COLO829 (cell line): ENCODE results near the gene LCK.
"Not testable (repeated sequence)": the region's sequence is repeated elsewhere in the genome, so short reads cannot be mapped to it uniquely, and the experiment has no call there.

Source experiments
- DNase-seq: peaks from one replicate; pipeline ENCODE4 v3.0.0; 2012; ENCODE audit warnings: low spot score

Gene LCK

GRCh38 chr1:32274646-32275340 is 23.7 kb downstream of the LCK start:
- DNase-seq = no peak

DNA sequence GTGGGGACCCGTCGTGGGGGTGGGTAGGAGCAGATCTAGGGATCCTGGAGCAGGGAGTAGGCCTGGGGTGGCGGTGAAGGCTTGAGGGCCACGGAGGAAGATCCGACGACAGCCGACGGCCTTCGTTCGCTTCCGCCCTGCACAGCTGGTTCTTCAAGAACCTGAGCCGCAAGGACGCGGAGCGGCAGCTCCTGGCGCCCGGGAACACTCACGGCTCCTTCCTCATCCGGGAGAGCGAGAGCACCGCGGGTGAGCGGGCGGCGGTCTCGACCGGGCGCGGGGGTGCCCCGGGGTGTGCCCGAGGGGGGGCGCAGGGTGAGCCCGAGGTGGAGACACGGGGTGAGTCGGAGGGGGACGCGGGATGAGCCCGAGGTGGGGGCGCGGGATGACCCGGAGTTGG is 24.4 kb downstream of the LCK start:
- DNase-seq = no peak

DNA sequence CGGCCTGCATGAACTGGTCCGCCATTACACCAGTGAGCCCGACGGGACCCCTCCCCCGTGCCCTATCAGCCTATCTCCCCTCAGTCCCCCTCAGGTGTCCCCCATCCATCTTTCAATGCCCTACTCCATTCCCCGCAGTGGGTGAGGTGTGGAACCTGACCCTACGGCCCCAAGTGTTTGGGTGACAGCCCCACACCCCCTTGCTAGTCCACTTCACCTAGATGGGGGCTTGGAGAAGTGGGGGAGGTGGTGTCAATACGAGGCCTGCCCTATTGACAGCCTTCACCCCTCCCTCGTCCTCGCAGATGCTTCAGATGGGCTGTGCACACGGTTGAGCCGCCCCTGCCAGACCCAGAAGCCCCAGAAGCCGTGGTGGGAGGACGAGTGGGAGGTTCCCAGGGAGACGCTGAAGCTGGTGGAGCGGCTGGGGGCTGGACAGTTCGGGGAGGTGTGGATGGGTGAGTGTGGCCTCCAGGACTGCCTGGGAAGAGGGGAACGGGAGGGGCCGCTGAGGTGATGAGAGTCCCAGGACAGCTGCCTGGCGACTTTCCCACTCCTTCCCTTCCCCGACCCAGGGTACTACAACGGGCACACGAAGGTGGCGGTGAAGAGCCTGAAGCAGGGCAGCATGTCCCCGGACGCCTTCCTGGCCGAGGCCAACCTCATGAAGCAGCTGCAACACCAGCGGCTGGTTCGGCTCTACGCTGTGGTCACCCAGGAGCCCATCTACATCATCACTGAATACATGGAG is 25.1 kb downstream of the LCK start:
- DNase-seq = no peak

DNA sequence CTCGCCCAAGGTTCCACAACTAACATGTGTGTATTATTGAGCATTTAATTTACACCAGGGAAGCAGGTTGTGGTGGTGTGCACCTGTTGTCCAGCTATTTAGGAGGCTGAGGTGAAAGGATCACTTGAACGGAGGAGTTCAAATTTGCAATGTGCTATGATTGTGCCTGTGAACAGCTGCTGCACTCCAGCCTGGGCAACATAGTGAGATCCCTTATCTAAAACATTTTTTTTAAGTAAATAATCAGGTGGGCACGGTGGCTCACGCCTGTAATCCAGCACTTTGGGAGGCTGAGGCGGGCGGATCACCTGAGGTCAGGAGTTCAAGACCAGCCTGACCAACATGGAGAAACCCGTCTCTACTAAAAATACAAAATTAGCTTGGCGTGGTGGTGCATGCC is 33.7 kb downstream of the LCK start:
- DNase-seq = not testable (repeated sequence)

- DNase-seq = no peak
Observed at GRCh38 chr1:32285658-32286057, 34.6 kb downstream of the LCK start.

DNA sequence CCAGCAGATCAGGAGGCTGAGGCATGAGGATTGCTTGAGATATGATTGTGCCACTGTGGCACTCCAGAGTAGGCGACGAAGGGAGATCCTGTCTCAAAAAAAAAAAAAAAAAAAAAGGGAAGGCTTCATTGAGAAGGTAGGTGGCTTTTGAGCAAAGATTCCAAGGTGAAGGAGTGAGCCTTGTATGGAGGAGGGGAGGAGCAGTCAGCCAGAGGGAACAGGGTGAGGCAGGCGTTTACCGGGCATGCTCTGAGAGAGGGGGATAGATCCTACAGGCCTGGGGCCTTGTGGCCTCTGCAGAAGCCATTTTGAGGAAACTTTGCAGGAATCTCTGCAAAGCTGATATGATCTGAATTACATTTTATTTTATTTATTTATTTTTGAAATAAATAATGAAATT is 35.7 kb downstream of the LCK start:
- DNase-seq = no peak

- no peak for DNase-seq
Observed at GRCh38 chr1:32289256-32289655, 38.2 kb downstream of the LCK start.

GRCh38 chr1:32291145-32291707 is 40.2 kb downstream of the LCK start:
- DNase-seq = no peak

GRCh38 chr1:32291708-32292538 is 40.9 kb downstream of the LCK start, which contains the start of gene HDAC1:
Gene HDAC1, plus strand, starts transcription at chr1:32292083. Its CDS starts 87 bp downstream, at chr1:32292170.
- peak; percentile 91 for DNase-seq

DNA sequence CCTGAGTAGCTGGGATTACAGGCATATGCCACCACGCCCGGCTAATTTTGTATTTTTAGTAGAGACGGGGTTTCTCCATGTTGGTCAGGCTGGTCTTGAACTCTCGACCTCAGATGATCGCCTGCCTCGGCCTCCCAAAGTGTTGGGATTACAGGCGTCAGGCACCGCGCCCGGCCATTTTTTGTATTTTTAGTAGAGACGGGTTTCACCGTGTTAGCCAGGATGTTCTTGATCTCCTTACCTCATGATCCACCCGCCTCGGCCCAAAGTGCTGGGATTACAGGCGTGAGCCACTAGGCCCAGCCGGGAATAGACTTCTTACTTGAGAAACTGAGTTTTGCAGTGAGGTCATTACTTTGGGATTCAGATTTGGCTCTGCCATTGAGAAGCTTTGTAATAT is 47.1 kb downstream of the LCK start:
- not testable (repeated sequence) for DNase-seq

- DNase-seq = no peak
Observed at GRCh38 chr1:32299327-32299726, 48.3 kb downstream of the LCK start.

DNA sequence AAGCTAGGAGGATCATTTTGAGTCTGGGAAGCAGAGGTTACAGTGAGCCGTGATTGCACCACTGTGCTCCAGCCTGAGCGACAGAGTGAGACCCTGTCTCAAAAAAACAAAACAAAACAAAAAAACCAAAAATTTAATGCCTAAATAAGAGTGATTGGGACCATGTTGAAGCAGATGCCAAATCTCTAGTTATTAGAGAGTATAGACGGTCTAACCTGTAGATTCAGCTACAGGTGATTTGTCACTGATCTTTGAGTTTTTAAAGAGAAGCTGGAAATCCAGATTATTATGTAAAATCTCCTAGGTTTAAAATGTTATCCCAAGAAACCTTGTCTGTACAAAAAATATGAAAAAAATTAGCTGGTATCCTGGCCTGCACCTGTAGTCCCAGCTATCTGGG is 52.3 kb downstream of the LCK start:
- DNase-seq = no peak

DNA sequence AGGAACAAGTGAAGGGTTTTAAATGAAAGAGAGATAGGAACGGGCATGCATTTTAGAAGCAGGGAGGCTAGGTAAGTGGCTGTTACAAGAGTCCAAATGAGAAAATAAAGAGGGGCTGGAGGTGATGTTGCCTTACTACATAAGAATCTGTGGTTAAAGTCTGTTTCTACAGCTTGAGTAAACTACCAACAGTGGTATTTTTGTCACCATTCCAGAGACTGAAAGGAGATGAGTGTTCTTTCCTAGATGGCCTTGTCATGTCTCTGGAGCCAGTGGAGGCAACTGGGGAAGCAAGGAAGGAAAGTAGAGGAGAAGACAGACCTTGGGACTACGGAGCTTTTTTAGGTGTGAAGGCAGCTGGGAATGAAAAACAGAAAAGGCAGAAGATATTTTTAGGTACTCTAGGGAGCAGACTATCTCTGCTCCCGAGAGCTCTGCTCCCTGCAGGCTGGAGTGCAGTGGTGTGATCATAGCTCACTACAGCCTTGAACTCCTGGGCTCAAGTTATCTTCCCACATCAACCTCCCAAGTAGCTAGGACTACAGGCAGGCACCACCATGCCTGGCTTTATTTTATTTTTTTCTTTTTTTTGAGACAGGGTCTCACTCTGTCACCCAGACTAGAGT is 53.0 kb downstream of the LCK start:
- DNase-seq = no peak

DNA sequence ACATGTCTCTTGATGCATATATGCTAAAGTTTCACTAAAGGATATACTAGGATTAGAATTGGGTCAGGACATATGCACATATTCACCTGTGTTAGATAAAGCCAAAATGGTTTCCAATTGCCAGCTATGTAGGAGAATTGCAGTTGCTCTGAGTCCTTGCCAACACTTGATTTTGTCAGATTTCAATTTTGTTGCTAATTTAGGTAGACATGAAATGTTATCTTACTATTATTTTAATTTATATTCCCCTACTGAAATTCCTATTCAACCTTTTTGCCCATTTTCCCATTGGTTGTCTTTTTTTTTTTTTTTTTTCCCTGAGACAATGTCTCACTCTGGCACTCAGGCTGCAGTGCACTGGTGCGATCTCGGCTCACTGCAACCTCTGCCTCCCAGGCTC is 54.2 kb downstream of the LCK start:
- no peak for DNase-seq

- no peak for DNase-seq
Observed at GRCh38 chr1:32307324-32307723, 56.3 kb downstream of the LCK start.

GRCh38 chr1:32309960-32310359 is 58.9 kb downstream of the LCK start:
- no peak for DNase-seq

DNA sequence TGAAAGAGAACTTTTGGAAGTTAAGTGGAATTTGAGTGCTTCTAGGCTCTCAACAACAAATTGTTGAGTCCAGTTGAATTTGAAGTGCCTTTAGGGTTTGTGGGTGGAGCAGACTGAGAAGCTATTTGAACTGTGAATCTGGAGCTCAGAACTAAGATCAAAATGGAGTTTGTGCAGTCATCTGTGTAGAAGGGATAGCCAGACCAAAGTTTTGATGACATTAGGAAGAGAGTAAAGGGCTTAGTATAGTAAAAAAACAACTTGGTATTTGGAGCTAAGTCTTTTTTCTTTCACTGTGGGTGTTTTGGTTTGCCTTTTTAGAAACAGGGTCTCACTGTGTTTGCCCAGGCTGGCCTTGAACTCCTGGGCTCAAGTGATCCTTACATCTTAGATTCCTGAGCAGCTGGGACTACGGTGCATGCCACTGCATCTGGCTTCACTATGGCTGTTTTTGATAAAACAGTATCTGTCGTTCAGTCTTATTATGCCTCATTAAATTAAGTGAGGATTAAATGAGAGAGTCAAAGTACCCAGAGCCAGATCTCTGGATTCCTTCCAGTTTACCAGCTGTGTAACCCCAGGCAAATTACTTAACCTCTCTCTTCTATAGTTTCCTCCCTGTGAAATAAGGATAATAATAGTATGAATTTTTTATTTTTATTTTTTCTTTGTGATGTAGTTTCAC is 60.8 kb downstream of the LCK start:
- no peak for DNase-seq

DNA sequence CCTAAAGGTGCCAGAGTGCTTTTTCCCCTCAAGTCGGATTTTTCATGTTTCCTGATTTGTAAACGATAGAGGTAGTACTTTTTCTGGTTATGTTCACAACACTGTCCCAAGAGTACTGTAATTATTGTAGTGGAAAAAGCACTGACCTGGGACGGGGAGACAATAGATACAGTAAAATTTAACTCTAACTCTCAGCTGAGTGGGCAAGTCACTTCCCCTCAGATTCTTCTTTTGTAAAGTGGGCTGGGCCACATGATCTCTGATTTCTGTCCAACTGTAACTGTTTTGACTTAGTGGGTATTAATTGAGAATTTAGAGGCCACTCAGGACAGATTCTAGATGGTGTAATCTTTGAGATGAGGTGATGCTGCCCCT is 65.8 kb downstream of the LCK start:
- no peak for DNase-seq

- DNase-seq = no peak
Observed at GRCh38 chr1:32318127-32318869, 67.2 kb downstream of the LCK start.

DNA sequence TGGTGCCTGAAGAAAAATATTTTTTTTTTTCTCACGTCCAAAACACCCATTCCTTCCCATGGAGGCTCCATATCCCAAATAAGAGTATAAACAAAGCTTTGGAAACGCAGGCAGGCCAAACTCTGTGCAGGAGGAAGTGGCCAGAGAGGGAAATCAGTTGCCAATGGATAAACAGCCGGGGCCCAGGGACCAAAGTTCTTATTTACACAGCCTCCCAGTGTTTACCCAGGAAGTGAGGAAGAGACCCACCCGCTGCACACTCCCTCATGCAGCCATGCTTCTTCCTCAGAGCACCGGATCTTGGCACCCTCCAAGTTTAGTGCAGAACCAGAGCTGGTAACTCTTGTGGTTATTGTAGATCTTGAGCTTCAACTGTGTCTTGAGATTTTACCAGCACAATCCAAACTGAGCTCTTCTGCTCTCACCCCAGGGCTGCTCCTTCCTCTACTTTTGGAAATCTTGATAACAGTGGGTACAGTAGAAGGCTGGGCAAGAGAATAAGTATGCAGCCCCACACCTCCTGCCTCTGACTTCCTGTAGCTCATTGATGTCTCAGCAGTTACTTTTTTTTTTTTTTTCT is 70.7 kb downstream of the LCK start:
- DNase-seq = no peak
